PC-9 (cell line): ENCODE results near the gene PITPNC1.

Source experiments
- CTCF ChIP-seq: fragments of 200-600 bp; sonication (generic); conservative IDR thresholded peaks from 2 replicates; pipeline ENCODE4 v1.6.1; 2017; ENCODE audit warnings: mixed run types, antibody characterized with exemption, mild to moderate bottlenecking, moderate library complexity
- EZH2 ChIP-seq: fragments of 200-600 bp; sonication (generic); IDR thresholded peaks from 2 replicates; pipeline ENCODE4 v1.8.0; 2017; ENCODE audit warnings: antibody characterized with exemption, low read depth

- TF ChIP-seq EZH2 (no peak), CTCF (no peak)
These were observed 111.1 kb downstream of the PITPNC1 start for GRCh38 chr17:67488161-67488560.
